Activated CD8-positive, alpha-beta memory T cell treated with anti-CD3 and anti-CD28 coated beads for 4 hours (primary cell): ENCODE results near the gene GPR3.
"Not testable (repeated sequence)": the region's sequence is repeated elsewhere in the genome, so short reads cannot be mapped to it uniquely, and the experiment has no call there.

ENCODE experiments used
- DNase-seq, 2 donors: peaks; one replicate each; pipeline ENCODE4 v3.0.0-alpha.2; 2020; ENCODE audit warnings: low read depth in 2 of 2

GPR3 gene

DNA sequence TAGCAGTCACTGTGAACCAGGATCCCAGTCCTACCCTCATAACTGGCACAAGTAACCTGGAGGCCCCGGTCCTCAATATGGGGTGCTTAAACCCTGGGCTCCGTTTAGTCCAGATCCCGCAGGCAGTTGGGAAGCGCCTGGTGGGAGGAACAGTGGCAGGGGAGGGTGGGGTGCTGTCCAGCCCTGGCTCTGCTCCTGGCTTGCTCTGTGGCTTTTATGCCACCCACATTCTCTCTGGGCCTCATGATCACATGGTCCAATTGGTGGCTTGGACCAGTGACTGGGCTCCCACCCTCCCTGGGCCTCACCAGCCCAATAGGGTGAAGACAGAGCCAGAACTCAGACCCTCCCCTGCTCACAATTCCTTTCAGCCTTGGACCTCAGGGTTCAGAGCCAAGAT is 12.2 kb upstream of the GPR3 start:
- no peak for DNase-seq

DNA sequence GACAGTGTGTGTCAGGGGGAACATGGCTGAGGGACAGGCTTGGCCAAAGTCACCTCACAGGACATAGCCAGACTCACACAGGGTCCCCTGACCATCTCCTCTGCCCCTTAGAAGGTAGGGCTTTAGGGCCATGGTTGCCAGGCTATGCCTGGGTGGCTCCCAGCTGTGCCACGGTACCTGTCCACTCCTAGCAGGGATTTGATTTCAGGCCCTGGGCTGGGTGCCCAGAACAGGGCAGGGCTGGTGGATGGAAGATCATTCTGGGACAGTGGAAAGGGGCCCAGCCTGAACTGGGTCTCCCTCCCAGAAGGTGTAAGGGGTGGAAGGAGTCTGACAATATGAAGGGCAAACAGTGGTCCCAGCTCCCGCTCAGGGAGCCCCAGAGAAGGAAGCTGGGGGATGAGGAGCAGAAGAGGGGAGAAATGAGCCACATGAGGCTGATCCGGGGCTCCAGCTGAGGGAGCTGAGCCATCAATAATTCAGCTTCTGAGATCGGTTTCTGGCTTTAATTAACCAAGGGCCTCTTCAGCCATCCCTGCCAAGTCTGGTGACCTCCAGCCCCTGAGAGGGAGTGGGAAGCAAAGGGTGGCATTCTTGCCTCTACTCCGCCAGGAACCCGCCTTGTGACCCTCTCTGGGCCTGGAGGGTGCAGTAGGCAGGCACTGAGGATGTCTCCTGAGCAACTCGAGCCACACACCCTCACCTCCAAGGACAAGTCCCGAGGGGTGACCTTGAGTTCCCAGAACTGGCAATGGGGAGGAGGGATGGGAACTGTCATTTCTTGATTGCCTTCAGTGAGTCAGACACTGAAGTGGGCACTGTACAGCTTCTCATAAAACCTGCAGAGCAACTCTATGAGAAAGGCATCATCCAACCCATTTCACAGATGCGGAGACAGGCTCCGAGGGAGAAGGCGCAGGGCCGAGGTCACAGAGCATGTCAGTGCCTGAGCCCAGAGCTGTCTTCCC is 11.4 kb upstream of the GPR3 start:
- no peak for DNase-seq

DNA sequence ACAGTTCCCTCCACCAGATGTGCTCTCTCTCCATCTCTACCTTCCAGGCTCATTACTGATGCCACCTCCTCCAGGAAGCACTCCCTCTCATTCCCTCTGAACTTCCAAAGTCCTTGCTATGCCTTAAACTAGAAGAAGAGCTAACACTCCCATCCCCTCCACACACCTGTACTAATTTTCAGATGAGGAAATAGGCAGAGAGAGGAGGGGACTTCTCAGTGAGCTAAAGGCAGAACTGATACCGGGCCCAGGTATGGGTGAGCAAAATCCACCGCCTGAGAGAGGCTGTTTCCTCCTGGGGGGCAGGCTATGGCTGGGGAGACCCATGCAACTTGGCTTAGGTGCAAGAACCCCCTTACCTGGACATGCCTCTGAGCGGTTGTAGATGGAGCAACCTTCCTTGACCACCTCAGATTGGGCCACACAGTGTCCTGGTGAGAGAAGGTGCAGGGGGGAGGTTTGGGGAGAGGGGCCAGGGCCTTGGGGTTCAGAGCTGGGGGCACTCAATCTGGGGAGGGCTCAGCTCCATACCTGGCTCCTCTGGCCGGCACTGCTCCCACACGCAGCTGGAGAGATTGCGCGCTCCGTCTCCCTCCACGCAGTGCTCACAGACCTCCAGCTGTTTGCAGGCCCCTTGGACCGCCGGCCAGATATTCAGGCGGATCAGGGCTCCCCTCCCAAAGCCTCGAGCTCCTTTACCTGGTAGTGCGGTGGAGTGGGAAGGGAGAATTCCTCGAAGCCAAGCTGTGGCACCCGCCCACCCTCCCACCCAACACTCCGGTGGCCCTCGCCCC is 10.3 kb upstream of the GPR3 start:
- no peak for DNase-seq

DNA sequence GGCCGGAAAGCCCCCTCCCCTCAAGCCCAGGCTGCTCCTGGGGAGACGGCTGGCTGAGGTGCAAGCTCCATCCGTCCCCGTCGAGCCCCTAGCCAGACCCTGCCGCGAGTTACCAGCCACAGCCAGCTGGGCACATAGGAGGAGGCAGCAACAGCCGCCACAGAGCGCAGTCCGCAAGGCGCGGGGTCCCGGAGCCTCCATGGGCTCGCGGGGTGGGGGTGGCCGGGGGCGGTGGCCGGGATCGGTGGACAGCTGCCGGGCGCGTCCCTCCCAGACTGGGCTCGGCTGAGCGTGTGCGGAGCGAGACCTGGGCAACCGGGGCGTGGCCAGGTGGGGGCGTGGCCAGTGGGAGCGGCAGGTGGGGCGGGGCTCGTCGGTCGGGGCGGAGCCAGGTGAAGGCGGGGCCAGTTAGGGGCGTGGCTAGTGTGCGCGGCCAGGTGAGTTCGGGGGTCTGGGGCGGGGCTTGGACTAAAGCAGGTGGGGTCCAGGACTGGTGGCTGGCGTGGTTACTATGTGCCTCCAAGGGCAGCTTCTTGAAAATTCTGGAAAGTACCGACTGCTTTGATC is 9.3 kb upstream of the GPR3 start, which contains the start of gene CD164L2:
Gene CD164L2 (minus strand): TSS at position 295 of the 567 bp plus-strand sequence. CDS start 94 bp downstream, at position 201.
- DNase-seq, result no peak

DNA sequence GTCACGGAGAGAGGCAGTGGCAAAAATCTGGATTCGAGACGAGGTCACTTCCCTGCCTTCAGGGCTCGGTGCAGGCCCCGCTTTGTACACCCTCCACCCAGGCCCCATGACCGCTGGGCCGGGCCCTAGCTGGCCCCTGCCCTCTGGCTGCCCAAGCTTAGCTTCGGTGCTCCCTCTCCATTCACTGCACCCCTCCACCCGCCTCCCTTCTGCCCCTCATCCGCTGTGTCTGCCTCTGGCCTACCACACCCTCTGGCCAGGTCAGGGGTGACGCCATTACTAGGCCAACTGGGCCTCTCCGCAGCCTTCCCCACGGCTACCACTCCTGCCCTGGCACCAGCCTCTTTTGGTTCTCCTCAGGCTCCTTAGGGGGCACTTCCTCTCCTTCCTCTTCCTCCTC is 8.8 kb upstream of the GPR3 start:
- no peak for DNase-seq

DNA sequence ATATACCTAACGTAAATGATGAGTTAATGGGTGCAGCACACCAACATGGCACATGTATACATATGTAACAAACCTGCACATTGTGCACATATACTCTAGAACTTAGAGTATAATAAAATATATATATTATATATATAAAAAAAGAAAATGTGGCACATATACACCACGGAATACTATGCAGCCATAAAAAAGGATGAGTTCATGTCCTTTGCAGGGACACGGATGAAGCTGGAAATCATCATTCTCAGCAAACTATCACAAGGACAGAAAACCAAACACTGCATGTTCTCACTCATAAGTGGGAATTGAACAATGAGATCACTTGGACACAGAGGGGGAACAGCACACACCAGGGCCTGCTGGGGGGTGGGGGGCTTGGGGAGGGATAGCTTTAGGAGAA is 7.6 kb upstream of the GPR3 start:
- DNase-seq, result not testable (repeated sequence)

DNA sequence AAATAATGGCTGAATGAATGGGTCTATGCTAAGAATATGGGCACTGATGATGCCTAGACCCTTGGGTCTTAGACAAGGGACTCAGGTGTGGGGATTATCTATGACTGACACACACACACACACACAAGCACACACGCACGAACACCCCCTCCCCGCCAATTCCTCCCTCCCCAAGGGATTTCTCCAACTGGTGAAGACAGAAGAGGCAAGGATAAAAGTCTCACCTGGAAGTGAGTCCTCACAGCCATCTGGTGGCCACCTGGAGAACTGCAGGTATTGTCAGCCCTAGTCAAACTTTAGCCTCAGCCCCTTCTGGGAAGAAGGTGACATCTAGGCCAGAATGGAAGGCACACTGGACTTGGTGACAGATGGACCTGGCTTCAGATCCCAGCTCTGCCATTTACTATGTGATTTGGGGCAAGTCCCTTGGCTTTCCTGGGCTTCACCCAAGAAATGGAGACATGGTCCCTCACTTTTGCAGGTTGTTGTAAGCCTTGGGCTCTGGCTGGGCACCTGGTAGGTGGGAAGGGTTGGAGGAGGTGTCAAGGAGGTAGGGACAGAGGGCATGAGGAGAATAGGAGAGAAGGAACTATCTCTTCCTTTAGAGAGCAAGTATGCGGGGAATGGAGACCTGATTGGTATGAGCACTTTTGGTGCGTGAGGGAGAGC is 4.0 kb upstream of the GPR3 start:
- DNase-seq, result peak; percentile 44 to 46

DNA sequence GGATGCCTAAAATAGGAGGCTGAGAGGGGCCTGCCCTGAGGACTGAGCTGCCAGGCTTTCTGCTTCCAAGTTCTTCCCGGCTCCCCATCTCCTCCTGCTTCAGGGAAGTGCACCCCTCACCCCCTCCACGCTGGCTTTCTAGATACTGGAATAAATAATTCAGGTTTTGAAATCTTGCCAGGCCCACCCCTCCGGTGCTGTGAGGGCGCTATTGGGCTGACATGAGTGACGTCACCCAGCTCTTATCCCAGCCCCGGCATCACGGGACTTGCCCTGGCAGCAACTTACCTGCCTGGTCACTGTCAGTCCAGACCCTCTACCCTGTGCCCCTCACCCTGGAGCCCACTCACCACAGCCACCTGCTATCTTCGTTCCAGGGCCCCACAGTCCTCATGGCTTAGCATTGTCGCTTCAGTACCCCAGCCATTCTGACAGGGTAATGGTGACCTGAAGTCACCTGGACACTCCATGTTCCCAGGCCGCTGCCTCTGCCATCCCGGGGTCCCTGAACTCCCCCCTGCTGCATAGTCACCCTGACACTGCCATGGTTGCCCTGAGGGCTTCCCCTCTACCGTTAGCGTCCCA is 819 bp upstream of the GPR3 start:
- no peak for DNase-seq

DNA sequence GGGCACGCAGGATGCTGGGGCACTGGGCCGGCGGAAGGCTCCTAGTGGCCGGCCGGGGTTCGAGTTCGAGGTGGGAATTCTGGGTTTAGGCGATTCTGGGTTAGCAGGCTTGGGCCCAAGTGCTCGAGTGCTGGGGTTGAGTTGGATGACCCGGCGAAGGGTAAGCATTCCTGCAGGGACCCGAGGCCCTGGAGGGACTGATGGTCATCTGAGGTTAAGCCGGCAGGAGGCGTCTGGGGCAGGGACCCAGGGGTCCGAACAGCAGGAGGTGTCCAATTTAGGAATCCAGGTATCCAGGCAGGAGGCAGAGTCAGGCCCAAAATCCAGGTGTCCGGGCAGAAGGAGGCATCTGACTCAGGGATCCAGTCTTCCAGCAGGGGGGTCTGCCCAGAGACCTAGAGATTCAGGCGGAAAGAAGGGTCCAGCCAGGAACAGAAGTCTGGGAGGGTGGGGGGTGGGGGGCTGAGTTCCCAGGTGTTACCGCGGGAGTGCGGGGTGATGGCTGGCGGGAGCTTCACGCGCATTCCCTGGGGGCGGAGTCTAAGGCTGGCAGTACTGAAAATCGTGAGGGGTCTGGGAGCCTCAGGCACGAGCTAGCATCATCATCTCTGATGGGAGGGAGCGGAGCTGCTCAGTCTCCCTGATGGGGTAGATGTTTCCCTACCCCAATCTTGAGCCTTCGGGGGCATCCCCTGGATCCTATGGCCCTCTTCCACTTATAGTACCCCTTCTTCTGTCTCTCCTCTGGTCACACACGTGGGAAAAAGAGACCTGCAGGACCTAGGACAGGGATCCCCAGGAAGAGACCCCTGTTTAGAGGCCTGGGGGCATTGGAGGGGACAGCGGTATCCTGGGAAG is 585 bp downstream of the GPR3 start:
- DNase-seq, result no peak

DNA sequence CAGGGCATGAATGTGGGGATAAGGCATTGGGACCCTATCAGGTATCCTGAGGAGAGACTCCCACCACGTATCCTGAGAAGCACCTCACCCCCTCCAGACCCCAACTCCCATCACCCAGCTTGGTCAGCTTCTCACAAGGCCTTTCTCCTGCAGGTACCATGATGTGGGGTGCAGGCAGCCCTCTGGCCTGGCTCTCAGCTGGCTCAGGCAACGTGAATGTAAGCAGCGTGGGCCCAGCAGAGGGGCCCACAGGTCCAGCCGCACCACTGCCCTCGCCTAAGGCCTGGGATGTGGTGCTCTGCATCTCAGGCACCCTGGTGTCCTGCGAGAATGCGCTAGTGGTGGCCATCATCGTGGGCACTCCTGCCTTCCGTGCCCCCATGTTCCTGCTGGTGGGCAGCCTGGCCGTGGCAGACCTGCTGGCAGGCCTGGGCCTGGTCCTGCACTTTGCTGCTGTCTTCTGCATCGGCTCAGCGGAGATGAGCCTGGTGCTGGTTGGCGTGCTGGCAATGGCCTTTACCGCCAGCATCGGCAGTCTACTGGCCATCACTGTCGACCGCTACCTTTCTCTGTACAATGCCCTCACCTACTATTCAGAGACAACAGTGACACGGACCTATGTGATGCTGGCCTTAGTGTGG is 1.3 kb downstream of the GPR3 start:
- no peak for DNase-seq

DNA sequence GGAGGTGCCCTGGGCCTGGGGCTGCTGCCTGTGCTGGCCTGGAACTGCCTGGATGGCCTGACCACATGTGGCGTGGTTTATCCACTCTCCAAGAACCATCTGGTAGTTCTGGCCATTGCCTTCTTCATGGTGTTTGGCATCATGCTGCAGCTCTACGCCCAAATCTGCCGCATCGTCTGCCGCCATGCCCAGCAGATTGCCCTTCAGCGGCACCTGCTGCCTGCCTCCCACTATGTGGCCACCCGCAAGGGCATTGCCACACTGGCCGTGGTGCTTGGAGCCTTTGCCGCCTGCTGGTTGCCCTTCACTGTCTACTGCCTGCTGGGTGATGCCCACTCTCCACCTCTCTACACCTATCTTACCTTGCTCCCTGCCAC is 1.8 kb downstream of the GPR3 start:
- no peak for DNase-seq

DNA sequence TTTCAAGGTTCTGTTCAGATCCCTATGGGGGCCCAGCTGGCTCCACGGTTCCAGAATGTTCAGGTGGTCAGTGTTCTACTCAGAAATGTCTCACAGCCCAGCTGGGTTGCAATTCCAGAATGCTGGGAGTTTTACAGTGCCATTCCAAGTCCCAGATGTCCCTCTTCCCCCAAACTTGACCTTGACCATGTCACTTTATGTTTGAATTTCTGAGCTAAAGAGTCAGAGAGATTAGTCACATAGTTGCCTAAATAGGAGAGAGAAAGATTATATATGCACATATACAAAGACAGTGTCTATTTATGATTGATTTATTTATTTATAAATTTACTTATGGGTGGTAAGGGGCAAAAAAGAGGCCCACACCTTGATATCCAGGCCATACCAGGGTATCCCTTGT is 2.5 kb downstream of the GPR3 start:
- no peak for DNase-seq

DNA sequence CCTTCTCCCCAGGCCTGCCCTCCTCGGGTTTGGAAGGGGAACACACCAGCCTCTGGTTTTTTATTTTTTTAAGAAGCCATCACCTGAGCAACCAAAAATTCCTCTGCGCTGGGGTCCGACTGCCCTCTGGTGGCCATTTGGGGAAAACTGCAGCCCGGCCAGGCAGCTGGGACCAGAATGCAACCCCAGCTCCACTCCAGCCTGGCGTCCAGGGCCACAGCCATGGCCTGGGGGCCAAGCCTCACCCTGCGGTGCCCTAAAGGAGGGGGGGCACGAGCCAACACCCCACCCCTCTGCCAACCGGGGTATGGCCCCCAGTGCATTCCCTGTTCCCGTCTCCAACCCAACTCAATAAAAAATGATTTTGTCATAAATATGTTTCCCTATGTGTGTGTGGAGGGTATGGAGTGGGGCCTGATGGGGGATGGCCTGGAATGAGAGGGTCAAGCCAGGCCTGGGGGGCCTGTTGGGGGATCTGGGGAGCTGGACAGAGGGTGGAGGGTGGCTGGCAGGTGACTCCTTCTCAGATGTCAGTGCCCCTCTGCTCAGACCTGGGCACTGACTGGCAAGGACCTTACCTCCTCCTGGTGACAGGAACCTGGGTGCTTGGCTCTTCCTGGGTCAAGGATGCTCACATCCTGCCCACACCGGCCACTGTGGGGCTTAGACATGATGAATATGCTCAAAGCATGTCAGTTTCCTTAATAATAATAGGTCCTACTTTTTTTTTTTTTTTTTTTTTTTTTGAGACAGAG is 3.2 kb downstream of the GPR3 start:
- DNase-seq, result peak; percentile 50 to 60

DNA sequence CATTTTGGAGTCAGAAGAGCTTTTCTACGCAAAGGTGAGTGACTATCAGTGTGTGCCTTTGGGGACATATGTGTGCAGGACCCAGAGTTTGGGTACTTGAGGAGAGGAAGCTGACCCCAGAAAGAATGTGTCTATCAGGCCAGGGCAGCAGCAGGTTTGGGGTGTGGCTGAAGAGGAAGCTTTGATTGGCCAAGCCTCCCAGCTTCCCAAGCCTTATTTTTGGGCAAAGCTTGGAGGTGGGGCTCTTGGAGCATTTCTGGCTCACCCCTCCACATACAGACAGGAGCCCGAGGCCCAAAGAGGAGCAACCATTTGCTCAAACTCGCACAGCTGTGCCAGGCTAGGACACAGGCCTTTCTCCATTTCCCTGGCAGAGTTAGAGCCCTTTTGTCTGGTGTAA is 4.7 kb downstream of the GPR3 start:
- no peak for DNase-seq

DNA sequence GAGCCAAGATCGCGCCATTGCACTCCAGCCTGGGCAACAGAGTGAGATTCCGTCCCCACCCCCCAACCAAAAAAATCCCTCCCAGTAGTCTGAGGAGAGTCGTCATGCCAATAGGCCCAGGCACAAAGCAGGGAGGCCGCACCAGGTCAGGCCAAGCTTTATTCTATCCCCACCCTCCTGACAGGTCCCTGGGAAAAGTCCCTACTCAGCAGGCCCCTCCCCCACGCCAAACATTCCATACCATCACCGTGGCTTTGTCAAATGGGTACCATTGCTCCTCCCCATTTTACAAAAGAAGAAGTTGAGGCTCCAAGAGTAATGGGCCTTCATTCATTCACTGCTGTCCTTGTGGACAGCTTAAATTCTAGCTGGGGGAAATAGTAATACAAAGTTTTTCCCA is 5.3 kb downstream of the GPR3 start:
- no peak for DNase-seq

DNA sequence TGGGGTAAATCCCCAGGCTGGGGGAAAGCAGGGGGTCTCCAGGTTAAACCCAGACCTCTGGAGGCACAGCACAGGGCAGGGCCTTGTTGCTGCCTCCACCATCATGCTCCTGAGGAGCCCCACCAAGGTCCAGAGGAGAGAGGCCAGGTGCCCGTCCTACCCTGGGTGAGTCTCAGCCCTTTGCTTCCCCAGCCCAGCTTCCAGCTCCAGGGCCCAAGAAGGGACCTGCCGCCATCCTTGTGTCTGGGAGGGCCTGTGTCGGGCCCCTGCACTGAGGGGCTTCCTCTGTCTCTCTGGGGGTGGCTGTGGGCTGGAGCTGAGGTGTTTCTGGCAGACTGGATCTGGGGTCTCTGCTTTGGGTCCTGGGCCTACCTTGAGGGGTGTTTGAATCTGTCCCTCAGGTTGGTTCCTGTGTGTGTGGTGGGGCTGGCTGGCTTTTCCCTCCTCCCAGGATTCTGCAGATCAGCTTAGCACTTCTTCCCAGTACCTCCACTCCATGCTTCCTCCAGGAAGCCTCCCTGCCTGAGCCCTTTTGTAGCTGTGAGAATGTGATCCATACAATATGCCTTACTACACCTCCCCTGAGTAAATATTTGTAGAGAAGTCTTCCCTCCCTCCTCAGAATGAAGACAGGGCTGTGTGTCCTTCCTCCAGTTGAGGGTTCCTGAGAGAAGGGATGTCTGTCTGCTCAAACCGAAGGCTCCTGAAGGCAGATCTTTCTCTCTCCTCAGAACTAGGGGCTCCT is 6.2 kb downstream of the GPR3 start:
- no peak for DNase-seq

DNA sequence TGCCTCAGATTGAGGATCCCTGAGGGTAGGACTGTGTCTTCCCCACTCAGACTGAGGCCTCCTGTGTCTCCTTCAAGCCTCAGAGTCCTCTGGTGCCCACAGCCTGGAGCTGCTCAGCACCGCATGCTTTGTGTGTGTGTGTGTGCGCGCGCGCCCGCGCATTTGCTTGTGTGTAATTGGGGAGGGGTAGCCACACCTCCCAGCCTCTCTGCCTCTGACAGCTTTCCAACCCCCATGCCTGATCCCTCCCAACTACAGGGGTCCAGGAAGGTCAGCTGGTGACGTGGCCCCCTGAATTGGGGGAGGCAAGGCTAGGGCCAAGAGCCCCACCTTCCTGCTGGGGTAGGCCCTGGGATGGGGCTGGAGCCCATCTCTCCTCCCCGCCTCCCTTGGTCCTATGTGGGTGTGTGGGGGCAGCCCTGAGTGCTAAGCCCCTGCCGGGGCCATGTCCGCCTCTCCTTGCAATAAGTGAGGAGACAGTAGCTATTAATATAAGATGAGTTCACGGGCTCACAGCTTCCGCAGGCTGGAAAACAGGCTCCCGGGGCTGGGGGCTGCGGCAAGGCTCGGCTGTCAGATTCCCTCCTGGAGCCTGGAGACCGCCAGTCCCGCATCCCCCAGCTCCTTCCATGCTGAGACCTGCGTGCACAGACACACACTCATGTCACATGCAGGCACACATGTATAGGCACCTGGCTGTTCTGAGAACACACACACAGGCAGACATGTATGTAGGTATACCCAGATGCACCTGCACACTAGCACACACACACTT is 7.0 kb downstream of the GPR3 start:
- no peak for DNase-seq
